HepG2 (cell line): ENCODE results near the gene ZNF189.

Experiments
- ATF5 ChIP-seq: sonication (generic); formaldehyde crosslinking; IDR thresholded peaks from 2 replicates; pipeline ENCODE4 v1.4.0; 2020; ENCODE audit warnings: mild to moderate bottlenecking, low read depth, missing genetic modification reagents
- CAMTA2 ChIP-seq: sonication (generic); formaldehyde crosslinking; IDR thresholded peaks from 2 replicates; pipeline ENCODE4 v1.4.0; 2020; ENCODE audit warnings: mild to moderate bottlenecking, missing genetic modification reagents, borderline replicate concordance
- ETV6 ChIP-seq: sonication (generic); formaldehyde crosslinking; conservative IDR thresholded peaks from 2 replicates; pipeline ENCODE4 v1.4.0; 2020; ENCODE audit warnings: missing genetic modification reagents
- HMG20A ChIP-seq: IDR thresholded peaks from 2 replicates; pipeline ENCODE4 v1.6.1; 2016; ENCODE audit warnings: borderline replicate concordance
- MTA1 ChIP-seq: sonication (generic); formaldehyde crosslinking; IDR thresholded peaks from 2 replicates; pipeline ENCODE4 v1.4.0; 2020; ENCODE audit warnings: missing genetic modification reagents, mild to moderate bottlenecking, borderline replicate concordance
- RAD21 ChIP-seq: fragments of 450-650 bp; formaldehyde crosslinking; IDR thresholded peaks from 2 replicates; pipeline ENCODE4 v1.5.0; 2020; ENCODE audit warnings: mild to moderate bottlenecking
- SIN3A ChIP-seq: IDR thresholded peaks from 2 replicates; pipeline ENCODE4 v1.6.1; 2011; ENCODE audit warnings: low read depth, mild to moderate bottlenecking, control low read depth, low read length, borderline replicate concordance
- ZNF24 ChIP-seq: fragments of 450-650 bp; IDR thresholded peaks from 2 replicates; pipeline ENCODE4 v1.6.1; 2017; ENCODE audit warnings: antibody characterized with exemption, mild to moderate bottlenecking
- ZNF414 ChIP-seq: sonication (generic); formaldehyde crosslinking; IDR thresholded peaks from 2 replicates; pipeline ENCODE4 v1.5.0; 2020; ENCODE audit warnings: missing genetic modification reagents
- ZNF549 ChIP-seq: sonication (generic); formaldehyde crosslinking; IDR thresholded peaks from 2 replicates; pipeline ENCODE4 v1.5.0; 2020; ENCODE audit warnings: missing genetic modification reagents
- ZNF775 ChIP-seq: sonication (generic); formaldehyde crosslinking; IDR thresholded peaks from 2 replicates; pipeline ENCODE4 v1.4.0; 2020; ENCODE audit warnings: missing genetic modification reagents, mild to moderate bottlenecking, moderate library complexity, borderline replicate concordance
- TF ChIP-seq, protein P1 (sequence below): sonication (generic); formaldehyde crosslinking; IDR thresholded peaks from 2 replicates; pipeline ENCODE4 v1.8.0; 2022; ENCODE audit warnings: missing genetic modification reagents, mild to moderate bottlenecking, inconsistent platforms, borderline replicate concordance

- TF ChIP-seq RAD21 (CRISPR knock-in tag) (no peak), ZNF549 (CRISPR knock-in tag) (no peak), ZNF414 (CRISPR knock-in tag) (no peak), HMG20A (CRISPR knock-in tag) (peak; percentile 90), SIN3A (no peak), MTA1 (CRISPR knock-in tag) (no peak), CAMTA2 (CRISPR knock-in tag) (no peak), ZNF775 (CRISPR knock-in tag) (no peak), ATF5 (CRISPR knock-in tag) (no peak), ZNF24 (0 out of 2 replicates have a peak, but pooled peaks have one; percentile 23), ETV6 (CRISPR knock-in tag) (no peak)
- TF ChIP-seq, protein P1, sequence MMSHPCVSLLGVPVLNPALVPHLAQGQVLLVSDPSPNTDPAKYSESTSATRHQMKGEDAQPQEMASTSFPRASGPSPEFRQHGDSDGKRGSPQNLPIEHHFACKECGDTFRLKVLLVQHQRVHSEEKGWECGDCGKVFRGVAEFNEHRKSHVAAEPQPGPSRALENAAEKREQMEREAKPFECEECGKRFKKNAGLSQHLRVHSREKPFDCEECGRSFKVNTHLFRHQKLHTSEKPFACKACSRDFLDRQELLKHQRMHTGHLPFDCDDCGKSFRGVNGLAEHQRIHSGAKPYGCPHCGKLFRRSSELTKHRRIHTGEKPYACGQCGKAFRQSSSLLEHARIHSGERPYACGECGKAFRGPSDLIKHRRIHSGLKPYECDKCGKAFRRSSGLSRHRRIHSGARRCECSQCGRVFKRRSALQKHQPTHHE (CRISPR knock-in tag) = peak; percentile 42; the same call in 1 of the 2 replicates
Observed at GRCh38 chr9:101421653-101422065, 23.0 kb downstream of the ZNF189 start.
